ENCODE data around the gene C8G.

The C8G gene

DNA sequence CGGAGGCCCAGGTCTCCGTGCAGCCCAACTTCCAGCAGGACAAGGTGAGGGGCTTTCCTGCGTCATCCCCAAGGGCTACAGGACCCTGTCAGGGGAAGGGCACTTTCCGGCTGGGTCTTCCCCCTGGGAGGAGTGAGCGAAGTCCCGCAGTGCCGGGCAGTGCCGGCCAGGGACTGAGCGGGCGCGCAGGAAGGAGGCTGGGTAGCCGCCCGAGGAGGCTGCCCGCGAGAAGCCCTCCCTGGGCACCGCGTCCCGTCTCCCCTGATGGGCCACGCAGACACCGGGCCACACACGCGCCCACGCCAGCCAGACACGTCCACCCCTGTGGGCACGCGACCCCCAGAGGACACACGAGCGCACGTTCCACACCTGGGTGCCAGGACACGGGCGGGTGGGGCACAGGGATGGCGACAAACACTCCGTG lies 32.6 kb downstream of the C8G start:
- peak overlapping the region in 16 of 21 experiments; percentile 9 to 72 (median 37) for H3K27ac ChIP-seq
- peak overlapping the region; percentile 27 to 47 (median 33) for H3K4me3 ChIP-seq

DNA sequence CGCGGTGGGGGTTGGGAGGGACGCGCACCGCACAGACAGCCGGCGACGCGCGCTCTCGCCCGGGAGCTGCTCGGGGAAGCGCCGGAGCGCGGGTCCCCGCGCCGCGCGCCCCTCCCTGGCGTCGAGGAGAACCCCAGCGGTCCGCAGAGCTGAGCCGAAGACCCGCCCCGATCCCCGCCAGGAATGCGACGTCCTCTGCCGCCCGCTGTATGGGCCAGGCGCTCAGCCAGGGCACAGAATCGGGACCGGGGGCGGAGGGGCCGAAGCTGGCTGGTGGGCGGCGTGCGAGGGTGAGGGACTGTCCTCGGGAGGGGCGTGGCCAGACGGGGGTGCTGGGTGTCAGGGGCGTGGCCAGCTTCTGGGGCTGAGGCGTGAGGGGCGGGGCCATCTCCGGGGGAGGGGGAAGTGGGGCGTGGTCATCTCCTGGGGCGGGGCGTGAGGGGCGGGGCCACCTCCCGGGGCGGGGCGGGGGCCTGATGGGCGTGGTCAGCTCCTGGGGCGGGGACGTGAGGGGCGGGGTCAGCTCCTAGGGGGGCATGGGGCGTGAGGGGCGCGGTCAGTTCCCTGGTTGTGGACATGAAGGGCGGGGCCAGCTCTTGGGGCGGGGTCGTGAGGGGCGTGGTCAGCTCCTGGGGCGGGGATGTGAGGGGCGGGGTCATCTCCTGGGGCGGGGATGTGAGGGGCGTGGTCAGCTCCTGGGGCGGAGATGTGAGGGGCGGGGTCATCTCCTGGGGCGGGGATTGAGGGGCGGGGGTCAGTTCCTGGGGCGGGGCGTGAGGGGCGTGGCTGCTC lies 33.2 kb downstream of the C8G start:
- Histone ChIP-seq H3K4me3 (peak overlapping the region; percentile 27 to 47 (median 33)), H3K27ac (peak overlapping the region in 16 of 21 experiments; percentile 9 to 72 (median 37))

DNA sequence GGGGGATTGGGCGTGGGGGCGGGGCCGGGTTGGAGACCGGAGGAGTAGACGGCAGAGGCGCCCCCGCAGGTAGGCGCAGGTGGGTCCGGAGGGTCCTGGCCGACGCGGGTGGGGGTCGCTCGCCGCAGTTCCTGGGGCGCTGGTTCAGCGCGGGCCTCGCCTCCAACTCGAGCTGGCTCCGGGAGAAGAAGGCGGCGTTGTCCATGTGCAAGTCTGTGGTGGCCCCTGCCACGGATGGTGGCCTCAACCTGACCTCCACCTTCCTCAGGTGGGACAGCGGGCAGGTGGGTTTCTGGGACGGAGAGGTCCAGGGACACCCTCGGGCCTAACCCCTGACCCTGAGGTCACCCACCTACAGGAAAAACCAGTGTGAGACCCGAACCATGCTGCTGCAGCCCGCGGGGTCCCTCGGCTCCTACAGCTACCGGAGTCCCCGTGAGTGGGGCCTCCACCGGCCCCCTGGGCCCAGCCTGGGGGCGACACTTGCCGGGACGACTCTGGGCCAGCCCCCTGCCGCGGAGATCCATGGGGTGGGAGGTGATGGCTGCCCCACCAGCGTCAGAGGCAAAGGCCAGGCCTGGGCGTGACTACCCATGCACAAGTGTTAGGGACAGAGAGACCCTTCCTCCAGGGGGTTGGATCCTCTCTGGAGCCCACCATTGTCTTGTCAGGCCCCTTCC lies 34.0 kb downstream of the C8G start:
- Histone ChIP-seq H3K4me3 (no peak overlapping the region), H3K27ac (no peak overlapping the region)

DNA sequence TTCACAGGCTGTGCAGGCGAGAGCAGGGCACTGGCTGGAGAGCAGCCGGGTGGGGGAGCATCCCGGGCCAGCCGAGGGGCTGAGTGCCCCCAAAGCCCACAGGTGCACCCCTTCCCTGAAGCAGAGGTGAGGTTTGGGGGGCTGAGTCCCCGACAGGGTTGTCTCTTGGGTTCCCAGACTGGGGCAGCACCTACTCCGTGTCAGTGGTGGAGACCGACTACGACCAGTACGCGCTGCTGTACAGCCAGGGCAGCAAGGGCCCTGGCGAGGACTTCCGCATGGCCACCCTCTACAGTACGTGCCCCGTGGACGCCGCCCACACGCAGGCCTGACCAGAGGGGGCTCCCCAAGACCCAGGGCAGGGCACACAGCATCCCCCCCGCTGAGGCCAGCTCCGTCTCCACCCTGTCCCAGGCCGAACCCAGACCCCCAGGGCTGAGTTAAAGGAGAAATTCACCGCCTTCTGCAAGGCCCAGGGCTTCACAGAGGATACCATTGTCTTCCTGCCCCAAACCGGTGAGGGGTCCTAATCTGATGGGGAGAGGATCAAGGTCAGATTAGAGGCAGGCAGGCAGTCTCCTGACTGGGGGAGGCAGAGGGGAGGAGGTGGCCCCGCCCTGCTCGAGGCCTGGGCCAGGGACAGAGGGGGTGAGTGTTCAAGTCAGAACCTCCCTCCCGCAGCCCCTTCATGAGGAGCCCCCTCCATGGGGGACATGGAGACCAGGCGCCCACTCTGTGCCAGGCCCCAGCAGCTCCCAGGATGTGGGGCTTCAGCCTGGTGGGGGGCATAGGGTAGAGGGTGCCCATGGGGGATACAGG lies 34.9 kb downstream of the C8G start:
- no peak overlapping the region for H3K27ac ChIP-seq
- no peak overlapping the region for H3K4me3 ChIP-seq

DNA sequence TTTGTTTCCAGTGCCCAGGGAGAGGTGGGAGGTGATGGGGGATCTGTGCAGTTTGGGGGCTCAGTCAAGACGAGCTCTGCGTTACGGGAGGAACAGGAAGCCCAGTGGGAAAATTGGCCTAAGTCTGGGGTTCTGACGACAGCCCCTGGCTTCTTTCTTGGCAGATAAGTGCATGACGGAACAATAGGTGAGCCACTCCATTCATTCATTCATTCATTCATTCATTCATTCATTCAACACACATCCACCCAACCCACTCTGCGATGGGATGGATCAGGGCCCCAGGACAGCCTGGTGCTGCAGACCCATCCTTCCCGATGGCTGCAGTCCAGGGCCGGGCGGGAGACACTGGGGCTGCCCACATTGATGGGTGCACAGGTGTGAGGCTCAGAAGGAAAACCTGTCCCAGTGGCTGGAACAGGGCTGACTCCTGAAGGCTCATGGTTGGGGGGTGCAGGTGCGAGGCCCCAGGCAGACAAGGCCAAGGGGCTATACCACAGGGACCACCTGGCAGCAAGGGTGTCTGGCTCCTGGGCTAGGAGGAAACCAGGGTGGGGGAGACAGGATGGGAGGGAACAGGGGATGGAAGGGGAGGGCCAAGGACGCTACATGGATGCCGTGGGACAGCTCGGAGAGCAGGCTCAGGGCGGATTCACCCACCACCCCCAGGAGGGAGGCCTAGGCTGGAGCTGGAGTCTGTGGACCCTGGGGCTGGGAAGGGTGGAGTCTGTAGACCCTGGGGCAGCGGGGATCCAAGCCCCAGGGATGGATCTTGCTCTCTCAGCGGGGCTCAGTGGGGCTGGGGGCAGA lies 35.8 kb downstream of the C8G start:
- Histone ChIP-seq H3K27ac (no peak overlapping the region), H3K4me3 (no peak overlapping the region)

DNA sequence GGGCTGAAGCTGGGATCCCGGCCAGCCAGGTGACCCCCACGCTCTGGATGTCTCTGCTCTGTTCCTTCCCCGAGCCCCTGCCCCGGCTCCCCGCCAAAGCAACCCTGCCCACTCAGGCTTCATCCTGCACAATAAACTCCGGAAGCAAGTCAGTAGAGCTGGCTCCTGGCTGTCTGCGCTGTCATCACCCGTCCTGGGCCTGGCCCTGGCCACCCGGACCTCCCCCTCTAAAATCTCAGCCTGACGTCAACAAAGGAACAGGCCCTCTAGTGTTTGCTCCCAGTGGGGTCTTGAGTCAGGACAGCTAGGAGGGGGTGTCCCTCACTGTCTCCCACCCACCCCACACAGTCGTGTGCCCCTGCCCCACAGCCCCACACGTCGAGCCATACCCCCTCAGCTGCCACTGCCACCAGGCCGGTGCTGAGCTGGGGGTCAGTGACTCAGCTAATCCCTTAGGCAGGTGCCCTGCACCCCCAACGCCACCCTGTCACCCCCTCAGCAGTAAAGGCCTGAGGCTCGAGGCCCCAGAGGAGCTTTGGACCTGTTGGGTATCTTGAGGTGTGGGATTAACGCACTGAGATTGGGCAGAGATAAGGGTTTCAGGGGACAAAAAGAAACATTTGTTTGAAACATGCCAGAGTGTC lies 36.7 kb downstream of the C8G start:
- no peak overlapping the region for H3K27ac ChIP-seq
- H3K4me3 ChIP-seq = no peak overlapping the region

DNA sequence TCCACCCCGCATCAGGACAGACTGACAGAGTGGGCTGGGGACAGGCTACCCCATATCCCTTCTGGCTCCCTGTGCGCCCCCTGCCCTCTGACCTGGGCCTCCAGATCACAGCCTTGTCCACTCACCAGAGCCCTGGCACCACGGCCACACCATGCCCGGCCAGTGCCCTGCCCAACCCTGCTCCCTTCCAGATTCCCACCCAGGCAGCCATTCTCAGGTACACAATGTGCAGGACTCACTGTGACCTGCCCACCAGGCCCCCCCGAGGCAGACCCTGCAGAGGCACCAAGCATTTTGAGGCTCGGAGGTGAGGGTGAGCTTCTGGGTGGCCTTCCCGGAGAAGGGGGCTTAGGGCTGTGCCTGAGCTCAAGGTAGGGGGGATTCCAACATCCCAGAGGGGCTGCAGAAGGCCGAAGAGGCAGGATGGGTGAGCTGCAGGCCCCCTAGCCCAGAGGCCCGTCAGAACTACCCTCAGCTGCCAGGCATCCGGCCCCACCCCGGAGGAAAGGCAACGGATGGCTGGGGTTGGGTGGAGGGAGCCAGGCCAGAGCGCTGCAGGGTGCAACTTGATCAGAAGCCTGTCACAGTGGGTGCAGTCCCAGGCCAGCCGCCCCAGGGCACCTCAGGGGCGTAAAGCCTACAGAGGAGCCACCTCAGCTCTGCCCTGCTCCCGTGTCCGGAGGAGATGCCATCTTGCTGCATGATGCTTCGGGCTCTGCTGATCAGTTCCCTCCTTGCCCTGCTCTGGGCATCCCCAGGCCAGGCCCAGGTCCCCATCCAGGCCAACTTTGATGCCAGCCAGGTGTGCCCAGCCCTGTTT lies 37.4 kb downstream of the C8G start, which contains the start of gene LCNL1:
Gene LCNL1, plus strand, starts transcription at position 762 of the 820 bp plus-strand sequence. CDS start 594 bp downstream, outside the sequence.
- no peak within 1 kb of the TSS for H3K27ac ChIP-seq

DNA sequence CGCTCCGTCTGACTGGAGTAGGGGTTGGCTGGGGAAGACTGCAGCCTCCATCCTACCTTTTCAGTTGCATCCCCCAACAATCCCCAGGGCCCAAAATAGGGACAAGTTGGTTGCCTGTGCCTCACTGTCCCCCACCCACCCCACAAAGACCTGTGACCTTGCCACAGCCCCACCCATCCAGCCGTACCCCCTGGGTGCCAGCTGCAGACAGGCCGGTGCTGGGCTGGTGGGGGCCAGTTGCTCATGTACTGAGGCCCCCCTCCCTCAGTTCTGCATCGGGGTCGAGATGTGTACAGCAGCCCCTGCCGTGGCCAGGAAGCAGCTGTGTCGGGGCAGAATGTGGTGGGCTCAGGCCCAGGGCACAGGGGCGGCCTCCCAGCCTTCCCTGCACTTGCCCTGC lies 38.1 kb downstream of the C8G start:
- Histone ChIP-seq H3K4me3 (no peak overlapping the region), H3K27ac (no peak overlapping the region)

More for the DNA sequence above, 37.4 kb downstream of the C8G start, which contains the start of gene LCNL1:
- H3K4me3 ChIP-seq = no peak within 1 kb of the TSS

DNA sequence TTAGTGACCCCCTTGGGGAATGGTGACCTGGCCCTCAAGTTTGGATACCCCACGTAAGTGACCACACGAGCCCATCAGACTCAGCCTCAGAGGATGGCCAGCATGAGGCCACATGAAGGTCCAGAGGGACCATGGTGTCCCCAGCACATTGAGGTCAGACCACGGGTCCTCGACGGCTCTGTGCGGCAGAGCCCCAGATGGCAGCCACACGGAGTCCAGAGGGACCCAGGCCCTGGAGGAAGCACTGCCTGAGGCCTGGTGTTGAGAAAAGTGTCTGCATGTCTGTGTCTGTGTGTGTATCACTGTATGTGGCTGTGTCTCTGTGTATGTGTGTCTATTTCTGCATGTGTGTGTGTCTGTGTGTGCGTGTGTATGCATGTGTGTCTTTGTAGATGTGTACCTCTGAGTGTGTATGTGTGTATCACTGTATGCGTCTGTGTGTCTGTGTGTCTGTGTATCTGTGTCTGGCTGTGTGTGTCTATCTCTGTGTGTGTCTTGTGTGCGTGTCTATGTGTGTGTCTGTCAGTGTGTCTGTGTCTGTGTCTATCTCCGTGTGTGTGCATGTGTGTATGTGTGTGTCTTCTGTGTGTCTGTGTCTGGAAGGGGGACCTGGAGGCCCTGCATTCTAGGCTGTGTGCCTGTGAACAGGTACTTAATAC lies 38.7 kb downstream of the C8G start:
- Histone ChIP-seq H3K4me3 (no peak overlapping the region), H3K27ac (no peak overlapping the region)

DNA sequence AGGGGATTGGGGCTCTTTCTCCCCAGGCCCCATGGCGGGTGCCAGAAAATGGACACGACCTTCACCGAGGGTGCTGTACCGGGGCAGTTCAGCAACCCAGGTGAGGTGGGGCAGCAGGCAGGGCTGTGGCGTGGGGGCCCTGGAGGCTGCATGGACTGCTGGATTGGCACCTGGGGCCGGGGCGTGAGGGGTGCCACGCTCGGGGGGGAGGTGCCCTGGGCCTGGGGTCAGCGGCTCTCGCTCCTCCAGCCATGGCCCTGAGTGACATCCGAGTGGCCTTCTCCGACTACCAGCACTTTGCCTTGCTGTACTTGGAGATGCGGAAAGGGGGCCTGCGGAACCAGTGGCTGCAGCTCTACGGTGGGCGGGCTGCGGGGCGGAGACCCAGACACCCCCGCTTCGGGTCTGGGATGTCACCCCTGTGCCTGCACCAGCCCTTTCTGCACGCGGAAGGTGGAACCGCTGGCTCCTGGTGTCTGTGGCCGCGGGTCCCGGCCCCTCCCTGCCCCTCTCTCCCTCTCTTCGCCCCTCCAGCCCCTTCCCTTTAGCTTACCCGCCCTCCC lies 39.5 kb downstream of the C8G start:
- Histone ChIP-seq H3K27ac (no peak overlapping the region), H3K4me3 (no peak overlapping the region)

DNA sequence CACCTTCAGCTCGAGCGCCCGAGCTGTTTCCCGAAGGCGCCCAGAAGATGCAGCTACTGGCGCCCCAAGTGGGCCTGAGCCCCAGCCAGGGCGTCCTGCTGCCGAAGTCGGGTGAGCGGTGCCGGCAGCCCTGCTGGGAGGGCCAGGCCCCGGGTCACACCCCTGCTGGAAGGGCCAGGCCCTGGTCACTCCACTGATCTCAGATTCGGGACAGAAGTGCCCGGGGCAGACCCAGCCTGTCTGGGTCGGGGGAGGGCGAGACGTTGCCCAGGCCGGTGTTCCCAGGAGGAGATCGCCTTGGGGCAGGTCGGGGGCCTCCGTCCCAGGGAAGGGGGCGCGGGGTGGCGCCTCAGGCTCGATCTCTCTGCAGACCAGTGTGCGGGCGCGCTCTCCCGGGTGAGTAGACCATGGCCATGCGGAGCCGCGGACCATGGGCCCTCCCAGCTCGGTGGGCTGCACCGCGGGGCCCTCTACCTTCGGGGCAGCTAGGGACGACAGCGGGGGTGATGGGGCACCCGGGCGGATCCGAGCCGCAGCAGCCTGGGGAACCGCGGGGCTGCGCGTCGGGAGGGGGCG lies 40.1 kb downstream of the C8G start:
- no peak overlapping the region for H3K27ac ChIP-seq
- no peak overlapping the region for H3K4me3 ChIP-seq

DNA sequence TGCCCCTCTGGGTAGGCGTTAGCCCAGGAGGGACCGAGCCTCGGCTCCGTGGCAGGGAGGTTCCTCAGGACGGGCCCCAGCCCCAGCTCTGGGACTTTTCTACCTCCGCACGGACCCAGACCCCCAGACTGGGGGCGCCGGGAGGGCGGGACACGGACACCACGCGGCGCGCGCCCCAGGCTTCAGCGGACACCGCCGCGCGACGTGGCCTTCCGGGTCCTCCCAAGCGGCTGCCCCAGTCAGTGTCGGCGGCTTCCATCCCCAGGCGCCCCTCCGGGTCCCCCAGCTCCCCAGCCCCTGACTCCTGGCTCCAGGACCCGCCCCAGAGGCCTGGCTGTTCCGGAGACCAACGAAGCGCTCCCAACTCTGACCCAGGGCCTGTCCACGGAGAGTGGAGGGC lies 40.8 kb downstream of the C8G start:
- H3K4me3 ChIP-seq = no peak overlapping the region

DNA sequence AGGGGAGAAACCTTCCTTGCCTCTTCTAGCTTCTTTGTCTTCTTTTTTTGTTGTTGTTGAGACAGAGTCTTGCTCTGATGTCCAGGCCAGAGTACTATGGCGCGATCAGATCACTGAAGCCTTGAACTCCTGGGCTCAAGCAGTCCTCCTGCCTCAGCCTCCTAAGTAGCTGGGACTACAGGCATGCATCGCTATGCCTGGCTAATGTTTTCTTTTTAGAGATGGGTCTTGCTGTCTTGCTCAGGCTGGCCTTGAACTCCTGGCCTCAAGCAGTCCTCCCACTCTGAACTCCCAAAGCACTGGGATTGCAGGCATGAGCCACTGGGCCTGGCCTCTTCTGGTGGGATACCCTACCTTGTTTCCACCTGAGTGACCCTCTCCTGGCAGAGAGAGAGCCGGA lies 43.8 kb downstream of the C8G start:
- H3K27ac ChIP-seq = no peak overlapping the region
- H3K4me3 ChIP-seq = no peak overlapping the region

More for the DNA sequence above, 40.8 kb downstream of the C8G start:
- no peak overlapping the region for H3K27ac ChIP-seq

DNA sequence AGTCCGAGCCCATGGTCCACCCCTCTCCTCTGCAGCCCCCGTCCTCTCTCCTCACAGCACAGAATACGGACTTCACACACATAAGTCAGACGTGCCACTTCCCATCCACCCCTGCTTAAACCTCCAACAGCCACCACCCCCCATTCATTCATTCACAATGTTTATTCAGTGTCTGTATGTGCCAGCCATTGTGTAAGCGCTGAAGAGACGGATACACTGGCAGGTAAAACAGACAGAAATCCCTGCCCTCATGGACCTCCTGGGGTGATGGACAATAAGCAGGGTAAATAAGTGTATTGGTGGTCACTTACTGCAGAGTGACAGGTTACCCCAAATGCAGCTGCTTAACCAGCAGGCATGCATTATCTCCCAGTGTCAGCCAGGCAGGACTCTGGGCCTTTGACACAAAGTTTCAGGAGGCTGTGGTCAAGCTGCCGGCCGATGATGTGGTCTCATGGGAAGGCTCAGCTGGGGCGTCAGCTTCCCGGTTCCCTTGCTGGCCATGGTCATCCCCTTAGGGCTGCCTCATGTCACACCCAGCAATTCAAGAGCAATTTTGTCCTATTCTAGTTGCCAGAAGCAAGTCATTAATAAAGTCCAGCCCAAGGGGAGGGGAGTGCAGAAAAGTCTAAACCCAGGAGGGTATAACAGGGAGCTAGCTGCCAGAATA lies 45.3 kb downstream of the C8G start:
- Histone ChIP-seq H3K4me3 (no peak overlapping the region), H3K27ac (no peak overlapping the region)

DNA sequence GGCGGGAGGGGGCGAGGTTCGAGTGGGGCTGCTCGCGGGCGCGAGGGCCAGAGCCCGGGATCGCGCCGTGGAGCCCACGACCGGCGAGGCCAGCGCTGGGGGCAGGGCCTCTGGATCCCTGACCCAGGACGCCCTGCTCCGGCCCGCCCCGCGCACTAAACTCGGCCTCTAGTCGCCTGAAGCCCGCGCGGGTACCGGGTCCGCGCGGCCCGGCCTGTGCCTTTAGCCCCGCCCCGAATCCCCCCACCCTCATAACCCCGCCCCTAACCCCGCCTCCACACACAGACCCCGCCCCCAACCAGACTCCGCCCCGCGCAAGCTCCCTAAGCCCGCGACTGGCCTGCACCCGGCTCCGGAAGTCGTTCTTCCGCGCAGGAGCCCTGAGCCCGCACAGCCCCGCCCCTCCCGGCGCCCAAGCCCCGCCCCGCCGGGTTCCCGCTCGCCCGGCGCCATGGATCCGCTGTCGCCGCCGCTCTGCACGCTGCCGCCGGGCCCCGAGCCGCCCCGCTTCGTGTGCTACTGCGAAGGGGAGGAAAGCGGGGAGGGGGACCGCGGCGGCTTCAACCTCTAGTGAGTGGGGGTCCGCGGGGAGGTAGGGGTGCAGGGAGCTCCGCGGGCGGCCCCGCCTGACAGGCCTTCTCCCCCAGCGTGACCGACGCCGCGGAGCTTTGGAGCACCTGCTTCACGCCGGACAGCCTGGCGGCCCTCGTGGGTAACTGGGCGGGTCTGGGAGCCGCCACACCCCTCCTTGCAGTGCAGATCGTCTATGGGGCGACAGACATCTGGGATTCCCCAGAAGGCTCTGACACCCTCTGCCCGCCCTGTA lies 47.2 kb downstream of the C8G start, which contains the start of gene PAXX:
Gene PAXX, plus strand, starts transcription at position 430 of the 826 bp plus-strand sequence. Its CDS starts 22 bp downstream, at position 452.
- Histone ChIP-seq H3K27ac (peak within 1 kb of the TSS; percentile 24 to 92 (median 82)), H3K4me3 (peak within 1 kb of the TSS; percentile 52 to 77 (median 62))
